ENCODE results near the gene STIM1. TPM values are rescaled to one million over a fixed set of nuclear protein-coding genes. Genes with fewer than 3 reads are reported as not detected.

Gene STIM1
- total RNA-seq, 1 donor from 2014 or later = 60.7 TPM

DNA sequence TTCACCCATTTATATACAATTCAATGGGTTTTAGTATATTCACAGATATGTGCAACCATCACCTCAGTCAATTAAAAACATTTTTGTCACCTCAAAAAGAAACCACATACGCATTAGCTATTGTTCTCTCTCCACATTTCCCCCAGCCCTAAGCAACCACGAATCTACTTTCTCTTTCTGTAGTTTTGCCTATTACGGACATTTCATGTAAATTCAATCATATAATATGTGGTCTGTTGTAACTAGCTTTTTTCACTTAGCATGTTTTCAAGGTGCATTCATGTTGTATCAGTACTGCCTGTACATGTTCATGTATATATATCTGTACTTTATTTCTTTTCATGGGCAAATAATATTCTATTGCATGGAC, 134.4 kb downstream of the STIM1 start:
- no peak overlapping the region for H3K27ac ChIP-seq
- intact Hi-C loops (cut with DNase I) = no loop called here

DNA sequence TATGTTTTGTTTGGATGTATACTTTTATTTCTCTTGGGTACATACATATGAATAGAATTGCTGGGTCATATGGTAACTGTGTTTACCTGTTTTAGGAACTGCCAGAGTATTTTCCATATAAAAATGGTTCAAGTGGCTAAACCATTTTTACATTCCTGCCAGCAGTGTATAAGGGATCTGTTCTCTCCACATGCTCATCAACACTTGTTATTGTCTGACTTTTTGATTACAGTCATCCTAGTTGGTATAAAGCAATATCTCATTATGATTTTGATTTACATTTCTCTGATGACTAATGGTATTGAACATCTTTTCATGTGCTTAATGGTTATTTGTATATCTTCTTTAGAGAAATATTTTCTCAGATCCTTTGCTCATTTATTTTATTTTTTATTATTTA, 134.9 kb downstream of the STIM1 start:
- H3K27ac ChIP-seq = no peak overlapping the region
- TF ChIP-seq, protein P1, sequence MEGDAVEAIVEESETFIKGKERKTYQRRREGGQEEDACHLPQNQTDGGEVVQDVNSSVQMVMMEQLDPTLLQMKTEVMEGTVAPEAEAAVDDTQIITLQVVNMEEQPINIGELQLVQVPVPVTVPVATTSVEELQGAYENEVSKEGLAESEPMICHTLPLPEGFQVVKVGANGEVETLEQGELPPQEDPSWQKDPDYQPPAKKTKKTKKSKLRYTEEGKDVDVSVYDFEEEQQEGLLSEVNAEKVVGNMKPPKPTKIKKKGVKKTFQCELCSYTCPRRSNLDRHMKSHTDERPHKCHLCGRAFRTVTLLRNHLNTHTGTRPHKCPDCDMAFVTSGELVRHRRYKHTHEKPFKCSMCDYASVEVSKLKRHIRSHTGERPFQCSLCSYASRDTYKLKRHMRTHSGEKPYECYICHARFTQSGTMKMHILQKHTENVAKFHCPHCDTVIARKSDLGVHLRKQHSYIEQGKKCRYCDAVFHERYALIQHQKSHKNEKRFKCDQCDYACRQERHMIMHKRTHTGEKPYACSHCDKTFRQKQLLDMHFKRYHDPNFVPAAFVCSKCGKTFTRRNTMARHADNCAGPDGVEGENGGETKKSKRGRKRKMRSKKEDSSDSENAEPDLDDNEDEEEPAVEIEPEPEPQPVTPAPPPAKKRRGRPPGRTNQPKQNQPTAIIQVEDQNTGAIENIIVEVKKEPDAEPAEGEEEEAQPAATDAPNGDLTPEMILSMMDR (IDR thresholded peaks at IDR 0.05) = no peak
- DNase-seq = no peak
- intact Hi-C loops (cut with DNase I) = no loop called here
- H3K4me1 ChIP-seq = peaks cover 9% of the 10 kb centered on the region
- no peak for ATAC-seq
- H3K27me3 ChIP-seq = no peaks in the 10 kb centered on the region
- no peak overlapping the region for H3K4me3 ChIP-seq
- H3K36me3 ChIP-seq = no peaks in the 10 kb centered on the region
- no peaks in the 10 kb centered on the region for H3K9me3 ChIP-seq

More for the DNA sequence above, 134.4 kb downstream of the STIM1 start:
- ATAC-seq (no peak), DNase-seq (no peak)
- Histone ChIP-seq H3K36me3 (no peaks in the 10 kb centered on the region), H3K27me3 (no peaks in the 10 kb centered on the region), H3K4me3 (no peak overlapping the region), H3K4me1 (peaks cover 9% of the 10 kb centered on the region), H3K9me3 (no peaks in the 10 kb centered on the region)
- TF ChIP-seq, protein P1 (IDR thresholded peaks at IDR 0.05) = no peak

DNA sequence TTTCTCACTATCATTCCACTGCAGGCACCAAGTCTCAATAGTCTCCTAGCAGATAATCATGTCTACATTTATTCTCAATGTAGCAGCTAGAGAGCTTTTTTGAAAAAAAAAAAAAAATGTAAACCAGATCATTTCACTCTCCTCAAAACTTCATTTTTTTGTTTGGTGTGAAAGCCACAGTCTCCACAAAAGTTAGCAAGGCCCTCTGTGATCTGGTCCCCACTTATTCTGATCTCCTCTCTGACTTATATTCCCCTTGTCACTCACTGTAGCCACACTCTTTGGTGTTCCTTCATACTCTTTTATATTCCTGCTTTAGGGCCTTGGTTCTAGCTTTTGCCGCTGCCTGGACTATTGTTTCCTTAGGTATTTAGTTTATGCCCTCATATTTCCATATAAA, 137.5 kb downstream of the STIM1 start:
- H3K9me3 ChIP-seq = no peaks in the 10 kb centered on the region
- H3K36me3 ChIP-seq = no peaks in the 10 kb centered on the region
- no peak overlapping the region for H3K27ac ChIP-seq
- H3K4me1 ChIP-seq = peaks cover under 1% of the 10 kb centered on the region
- H3K27me3 ChIP-seq = no peaks in the 10 kb centered on the region
- intact Hi-C loops (cut with DNase I) = no loop called here
- no peak for DNase-seq
- TF ChIP-seq, protein P1 (IDR thresholded peaks at IDR 0.05) = no peak
- no peak for ATAC-seq
- no peak overlapping the region for H3K4me3 ChIP-seq

DNA sequence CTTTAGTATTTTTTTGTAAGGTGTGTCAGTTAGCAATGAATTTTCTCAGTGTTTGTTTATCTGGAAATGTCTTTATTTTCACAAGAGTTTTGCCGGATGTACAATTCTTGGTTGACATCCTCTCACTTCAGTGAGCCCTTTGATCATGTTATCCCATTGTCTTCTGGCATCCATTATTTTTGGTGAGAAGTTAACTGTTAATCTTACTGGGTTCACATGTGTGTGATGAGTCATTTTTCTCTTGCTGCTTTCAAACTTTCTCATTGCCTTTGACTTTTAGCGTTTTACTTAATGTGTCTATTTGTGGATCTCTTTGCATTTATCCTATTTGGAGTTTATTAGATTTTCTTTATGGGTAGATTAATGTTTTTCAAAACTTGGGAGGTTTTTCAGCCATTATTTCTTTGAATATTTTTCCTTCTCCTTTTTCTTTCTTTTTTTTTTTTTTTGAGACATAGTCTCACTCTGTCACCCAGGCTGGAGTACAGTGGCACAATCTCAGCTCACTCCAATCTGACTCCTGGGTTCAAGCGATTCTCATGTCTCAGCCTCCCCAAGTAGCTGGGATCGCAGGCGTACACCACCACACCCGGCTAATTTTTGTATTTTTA, 138.7 kb downstream of the STIM1 start:
- Histone ChIP-seq H3K4me1 (no peaks in the 10 kb centered on the region), H3K36me3 (no peaks in the 10 kb centered on the region), H3K27me3 (no peaks in the 10 kb centered on the region), H3K4me3 (no peak overlapping the region), H3K9me3 (no peaks in the 10 kb centered on the region), H3K27ac (no peak overlapping the region)
- intact Hi-C loops (cut with DNase I) = no loop called here
- ATAC-seq (no peak), DNase-seq (no peak)
- TF ChIP-seq, protein P1 (IDR thresholded peaks at IDR 0.05) = no peak

DNA sequence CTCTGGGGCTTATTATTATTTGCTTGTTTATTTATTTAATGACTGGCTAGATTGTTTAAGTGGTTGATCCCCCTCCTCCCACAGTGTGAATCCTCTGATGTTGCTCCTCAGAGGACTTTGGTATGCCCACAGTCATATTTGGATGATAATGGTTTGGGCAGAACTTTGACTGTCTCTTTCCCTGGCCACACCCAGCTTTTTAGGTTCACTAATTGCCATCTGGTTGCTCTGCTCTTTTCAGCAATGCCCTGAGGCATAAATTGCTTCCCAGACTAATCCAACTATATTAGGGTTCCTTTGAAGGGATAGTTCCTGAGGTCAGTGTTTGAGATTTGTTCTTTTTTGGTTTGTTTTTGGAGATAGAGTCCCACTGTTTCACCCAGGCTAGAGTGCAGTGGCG, 139.8 kb downstream of the STIM1 start:
- Histone ChIP-seq H3K27ac (no peak overlapping the region), H3K27me3 (no peaks in the 10 kb centered on the region), H3K4me3 (no peak overlapping the region), H3K36me3 (no peaks in the 10 kb centered on the region), H3K4me1 (no peaks in the 10 kb centered on the region), H3K9me3 (no peaks in the 10 kb centered on the region)
- intact Hi-C loops (cut with DNase I) = no loop called here
- TF ChIP-seq, protein P1 (IDR thresholded peaks at IDR 0.05) = no peak
- ATAC-seq (no peak), DNase-seq (no peak)
